Amygdala (tissue), 56 donors: Measurements from ENCODE around the gene UGT2B7.
"Not testable (repeated sequence)": the region's sequence is repeated elsewhere in the genome, so short reads cannot be mapped to it uniquely, and the experiment has no call there.

Experiments used
- DNase-seq, 56 donors: peaks; one replicate each; lab custom pipeline; 2025; lab: John Stamatoyannopoulos, UW

The UGT2B7 gene

DNA sequence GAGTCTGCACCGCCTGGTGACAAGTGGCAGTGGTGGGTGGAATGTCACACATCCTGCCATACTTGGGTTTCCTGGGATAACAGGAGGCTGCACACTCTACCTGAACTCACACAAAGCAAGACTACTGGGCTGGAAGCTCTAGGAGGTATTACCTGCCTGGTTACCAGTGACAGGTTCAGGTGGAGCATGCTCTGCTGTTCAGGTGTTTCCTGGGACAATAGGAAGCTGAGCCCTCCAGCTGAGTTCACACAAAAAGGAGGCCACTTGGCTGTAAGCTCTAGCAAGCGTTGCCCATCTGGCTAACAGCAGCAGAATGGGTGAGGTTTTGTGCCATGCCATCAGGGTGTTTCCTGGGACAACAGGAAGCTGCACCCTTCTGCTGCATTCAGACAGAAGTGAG, 17.4 kb upstream of the UGT2B7 start:
- no peak for DNase-seq

DNA sequence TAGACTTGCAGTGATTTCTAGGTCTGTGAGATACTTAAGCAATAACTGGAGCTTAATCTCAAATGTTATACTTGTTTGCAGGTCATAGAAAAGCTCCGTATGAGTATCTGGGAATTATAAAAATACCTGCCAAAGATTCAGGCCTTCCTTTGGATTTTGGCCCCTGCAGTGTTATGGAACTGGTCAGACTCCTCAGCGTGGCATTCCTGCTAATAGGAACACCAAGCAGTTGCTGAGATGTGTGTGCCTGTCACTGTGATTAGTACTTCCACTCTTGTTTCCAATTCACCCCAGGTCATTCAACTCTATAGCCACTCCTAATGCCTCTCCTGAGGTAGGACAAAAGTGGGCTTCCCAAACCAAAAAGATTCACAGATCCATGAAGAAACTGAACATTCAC, 7.8 kb upstream of the UGT2B7 start:
- DNase-seq, result no peak

DNA sequence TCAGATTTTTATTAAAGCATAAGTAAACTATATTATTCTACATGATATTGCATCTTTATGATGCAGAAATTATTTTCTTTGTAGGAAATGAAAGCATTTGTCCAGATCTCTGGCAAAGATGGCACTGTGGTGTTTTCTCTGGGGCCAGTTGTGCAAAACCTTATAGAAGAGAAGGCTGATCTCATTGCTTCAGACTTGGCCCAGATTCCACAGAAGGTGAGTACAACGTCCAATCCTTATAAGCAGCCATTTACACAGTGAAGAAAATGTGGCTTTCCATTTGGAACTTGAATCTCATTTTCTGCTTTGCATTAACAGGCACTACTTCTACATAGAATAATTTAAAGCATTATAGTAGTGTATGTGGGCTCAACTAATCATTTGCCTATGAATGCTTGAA, 6.9 kb upstream of the UGT2B7 start:
- DNase-seq, result no peak

DNA sequence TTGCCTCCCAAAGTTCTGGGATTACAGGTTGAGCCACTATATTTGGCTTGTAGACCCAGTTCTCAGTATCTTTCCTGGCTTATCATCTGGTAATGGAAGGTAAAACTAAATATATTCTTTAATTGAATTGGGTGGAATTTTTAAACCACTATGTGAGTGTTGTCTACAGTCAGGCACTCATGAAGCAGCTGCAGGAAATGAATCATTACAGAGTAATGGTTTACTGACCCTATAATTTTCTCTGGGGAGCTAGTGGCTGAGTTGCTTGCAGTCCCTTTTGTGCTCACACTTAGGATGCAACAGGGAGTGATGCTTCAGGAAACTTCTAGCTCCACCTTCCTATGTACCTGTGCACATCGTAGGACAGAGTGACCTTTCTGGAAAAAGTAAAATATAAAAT, 4.1 kb upstream of the UGT2B7 start:
- DNase-seq, result no peak

DNA sequence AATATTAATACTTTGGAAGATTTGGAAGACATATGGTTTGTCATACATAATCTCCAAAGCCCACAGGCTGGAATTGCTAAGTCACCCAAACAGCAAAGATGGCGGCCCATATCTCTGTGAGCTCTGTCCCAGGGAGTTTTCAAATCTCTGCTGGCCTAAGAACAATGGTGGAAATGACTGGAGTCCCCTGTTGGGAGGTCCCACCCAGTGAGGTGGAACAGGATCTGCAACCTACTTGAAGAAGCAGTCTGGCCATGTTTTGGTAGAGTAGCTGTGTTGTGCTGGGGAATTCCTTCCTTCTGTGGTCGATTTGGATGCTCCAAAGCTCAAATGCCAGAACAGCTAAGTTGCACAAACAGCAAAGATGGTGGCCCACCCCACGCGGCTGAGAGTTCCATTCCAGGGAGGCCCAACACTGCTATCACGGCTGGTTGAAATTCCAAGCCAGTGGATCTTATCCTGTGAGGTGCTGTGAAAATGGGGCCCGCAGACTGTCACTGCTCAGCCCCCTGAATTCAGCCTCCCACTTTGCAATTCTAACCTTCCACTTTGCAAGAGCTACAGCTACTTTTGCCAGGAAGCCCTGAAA, 3.2 kb upstream of the UGT2B7 start:
- DNase-seq, result no peak

DNA sequence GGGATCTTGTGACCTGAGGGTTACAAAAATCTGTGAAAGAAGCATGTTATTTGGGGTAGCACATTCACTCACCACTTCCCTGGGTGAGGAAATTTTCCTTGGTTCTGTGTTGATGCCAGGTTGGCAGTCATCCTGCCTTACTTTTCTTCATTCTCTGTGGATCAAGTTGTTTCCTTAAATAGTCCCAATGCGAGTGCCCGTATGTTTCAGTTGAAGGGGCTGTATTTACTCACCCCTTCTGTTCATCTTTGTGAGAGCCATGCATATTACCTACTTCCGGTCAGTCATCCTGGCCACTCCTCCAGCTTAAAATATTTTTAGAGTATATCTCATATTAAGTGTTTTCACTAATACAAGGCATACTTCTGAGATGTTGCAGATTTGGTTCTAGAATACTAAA, 2.6 kb upstream of the UGT2B7 start:
- no peak for DNase-seq

DNA sequence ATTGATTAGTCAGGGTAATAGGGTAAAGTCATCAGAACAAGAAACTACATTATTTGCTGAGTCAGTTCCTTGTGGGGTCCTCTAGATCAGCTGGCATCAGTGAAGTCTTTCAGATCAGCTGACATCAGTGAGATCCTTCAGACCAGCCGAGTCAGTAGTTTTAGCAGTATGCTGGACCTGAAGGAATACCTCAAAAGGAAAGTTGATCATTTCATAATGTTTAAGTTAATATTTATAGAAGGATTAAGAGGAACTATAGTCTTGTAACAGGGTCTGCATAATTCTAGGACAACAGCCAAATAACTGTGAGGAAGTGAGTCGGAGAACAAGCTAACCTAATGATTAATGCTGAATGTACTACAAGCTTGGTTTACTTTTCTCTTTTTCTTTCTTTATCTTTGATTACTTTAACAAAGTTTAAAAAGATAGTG, 958 bp upstream of the UGT2B7 start:
- no peak for DNase-seq

DNA sequence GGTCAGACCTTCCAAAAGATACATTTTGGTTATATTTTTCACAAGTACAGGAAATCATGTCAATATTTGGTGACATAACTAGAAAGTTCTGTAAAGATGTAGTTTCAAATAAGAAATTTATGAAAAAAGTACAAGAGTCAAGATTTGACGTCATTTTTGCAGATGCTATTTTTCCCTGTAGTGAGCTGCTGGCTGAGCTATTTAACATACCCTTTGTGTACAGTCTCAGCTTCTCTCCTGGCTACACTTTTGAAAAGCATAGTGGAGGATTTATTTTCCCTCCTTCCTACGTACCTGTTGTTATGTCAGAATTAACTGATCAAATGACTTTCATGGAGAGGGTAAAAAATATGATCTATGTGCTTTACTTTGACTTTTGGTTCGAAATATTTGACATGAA, 536 bp downstream of the UGT2B7 start:
- DNase-seq, result no peak

DNA sequence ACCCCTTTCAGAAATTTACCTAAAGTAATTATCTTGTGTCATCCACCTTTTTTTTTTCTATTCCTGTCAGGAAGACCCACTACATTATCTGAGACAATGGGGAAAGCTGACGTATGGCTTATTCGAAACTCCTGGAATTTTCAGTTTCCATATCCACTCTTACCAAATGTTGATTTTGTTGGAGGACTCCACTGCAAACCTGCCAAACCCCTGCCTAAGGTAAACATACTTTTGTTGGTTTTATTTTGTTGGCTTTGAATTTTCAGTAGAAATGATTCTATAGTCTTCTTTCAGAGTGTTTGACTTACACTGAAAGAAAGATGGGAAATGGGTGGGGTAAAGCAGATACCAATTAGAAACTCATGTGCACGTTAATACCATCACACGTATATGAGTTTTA, 2.2 kb downstream of the UGT2B7 start:
- no peak for DNase-seq

DNA sequence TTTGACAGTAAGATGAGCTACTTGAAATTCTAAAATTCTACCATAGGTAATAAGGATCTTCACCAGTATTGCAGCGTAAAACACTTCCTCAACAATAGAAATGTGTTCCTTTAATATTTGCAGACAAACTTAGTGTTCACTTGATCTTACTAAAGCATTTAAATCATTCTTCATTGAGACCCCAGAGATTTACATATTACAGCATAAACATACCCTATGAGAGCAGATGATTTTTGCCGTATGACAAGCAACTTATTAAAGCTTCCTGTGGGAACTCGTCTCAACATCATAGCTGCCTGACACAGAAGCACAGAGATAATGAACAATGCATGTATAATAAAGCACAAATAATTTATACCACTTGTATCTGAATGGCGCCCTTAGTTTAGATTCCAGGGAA, 3.6 kb downstream of the UGT2B7 start:
- DNase-seq, result no peak

DNA sequence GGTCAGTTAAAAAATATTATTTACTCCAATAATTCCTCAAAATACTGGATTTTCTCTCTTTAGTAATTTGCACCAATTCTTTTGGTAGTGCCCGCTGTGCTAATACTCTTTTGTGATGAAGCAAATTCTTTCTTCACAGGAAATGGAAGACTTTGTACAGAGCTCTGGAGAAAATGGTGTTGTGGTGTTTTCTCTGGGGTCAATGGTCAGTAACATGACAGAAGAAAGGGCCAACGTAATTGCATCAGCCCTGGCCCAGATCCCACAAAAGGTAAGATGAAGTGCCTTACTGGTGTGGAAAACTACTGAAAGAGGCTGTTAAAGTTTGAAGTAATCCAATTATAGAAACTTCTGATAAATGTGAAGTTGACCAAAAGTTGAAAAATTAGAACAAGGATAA, 6.4 kb downstream of the UGT2B7 start:
- not testable (repeated sequence) for DNase-seq

DNA sequence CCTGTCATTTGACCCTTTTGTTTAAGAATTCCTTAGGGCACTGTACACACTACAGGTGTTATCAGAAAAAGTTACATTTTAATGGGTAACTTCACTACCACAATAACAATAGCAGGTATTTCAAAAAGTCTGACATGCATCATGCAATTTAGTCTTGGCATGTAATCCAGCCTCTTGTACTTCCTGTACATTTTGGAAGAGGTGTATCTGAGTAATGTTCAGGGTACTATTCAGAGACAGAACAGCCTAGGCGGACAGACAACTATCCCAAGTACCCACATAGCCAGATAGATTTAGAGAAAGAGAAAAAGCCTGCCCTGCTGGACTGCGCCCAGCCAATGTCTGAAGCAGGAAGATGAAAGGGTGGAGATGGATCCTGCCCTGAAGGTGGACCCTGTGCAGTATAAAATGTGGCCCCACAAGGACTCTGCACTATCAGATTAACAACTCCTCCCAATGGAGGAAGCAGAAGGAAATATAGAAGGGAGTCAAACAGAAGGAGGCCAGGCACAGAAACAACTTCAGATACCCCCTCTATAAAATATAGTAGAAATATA, 8.5 kb downstream of the UGT2B7 start:
- DNase-seq, result no peak

DNA sequence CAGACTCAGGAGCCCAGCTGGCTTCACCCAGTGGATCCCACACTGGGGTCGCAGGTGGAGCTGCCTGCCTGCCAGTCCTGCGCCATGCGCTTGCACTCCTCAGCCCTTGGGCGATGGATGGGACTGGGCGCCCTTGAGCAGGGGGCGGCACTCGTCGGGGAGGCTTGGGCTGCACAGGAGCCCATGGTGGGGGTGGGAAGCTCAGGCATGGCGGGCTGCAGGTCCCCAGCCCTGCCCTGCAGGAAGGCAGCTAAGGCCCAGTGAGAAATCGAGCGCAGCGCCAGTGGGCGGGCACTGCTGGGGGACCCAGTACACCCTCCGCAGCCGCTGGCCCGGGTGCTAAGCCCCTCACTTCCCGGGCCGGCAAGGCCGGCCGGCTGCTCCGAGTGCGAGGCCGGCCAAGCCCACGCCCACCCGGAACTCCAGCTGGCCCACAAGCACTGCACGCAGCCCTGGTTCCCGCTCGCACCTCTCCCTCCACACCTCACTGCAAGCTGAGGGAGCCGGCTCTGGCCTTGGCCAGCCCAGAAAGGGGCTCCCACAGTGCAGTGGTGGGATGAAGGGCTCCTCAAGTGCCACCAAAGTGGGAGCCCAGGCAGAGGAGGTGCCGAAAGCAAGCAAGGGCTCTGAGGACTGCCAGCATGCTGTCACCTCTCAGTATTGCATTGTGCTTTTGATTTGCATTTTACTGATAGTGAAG, 19.0 kb downstream of the UGT2B7 start:
- not testable (repeated sequence) for DNase-seq

DNA sequence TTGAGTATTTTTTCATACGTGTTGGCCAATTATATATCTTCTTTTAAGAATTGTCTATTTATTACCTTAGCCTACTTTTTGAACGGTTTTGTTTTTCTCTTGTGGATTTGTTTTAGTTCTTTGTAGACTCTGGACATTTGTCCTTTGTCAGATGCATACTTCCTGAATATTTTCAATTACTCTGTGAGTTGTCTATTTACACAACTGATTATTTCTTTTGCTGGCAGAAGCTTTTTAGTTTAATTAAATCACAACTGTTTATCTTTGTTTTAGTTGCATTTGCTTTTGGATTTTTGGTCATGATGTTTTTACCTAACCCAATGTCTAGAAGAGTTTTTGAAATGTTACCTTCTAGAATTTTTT, 19.6 kb downstream of the UGT2B7 start:
- DNase-seq, result no peak

DNA sequence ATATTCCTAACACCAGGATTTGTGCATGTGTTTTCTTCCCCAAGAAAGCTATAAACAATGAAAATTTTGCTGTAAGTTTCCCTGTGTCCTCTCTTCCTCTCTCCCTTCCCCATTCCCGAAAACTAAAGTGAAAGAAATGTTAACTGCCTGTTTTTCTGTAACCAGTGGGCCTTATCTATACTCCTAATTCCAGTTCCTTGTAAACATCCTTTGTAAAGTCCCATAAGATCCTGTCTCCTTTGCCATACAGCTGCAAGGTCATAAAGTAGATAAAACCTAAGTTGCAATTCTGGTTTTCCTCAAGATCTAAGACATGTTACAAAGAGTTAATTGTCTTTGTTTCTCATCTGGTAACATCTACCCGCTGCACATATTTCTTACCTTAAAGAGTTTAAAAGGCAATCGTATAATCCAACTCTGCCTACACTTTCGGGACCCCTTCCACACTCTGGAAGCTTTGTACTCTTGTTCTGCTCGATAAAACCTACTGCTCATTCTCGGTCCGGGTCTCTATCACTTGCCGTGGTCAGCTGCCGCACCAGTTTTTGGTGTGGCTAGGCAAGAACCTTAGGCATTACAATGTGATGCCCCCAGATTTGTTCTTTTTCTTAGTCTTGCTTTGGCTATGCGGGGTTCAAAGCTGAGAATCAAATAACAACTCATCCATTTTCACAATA, 20.5 kb downstream of the UGT2B7 start:
- DNase-seq, result no peak

DNA sequence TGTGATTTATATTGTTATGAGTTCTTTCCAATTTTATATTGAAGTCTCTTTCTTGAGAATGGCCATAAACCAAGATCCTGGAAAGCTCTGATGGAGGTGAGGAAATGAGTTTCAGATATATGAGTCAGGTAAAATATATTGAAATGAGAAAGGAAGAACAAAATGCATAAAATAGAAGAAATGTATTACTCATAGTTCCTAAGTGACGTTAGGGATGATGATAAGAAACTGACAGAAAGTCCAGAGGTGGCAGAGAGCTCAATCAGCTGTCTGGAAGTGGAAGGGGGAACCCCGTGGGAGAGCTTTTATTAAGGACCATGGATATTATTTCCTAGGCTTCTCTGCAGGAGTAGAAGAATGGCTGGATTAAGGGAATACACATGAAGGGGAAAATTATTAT, 24.6 kb downstream of the UGT2B7 start:
- no peak for DNase-seq

DNA sequence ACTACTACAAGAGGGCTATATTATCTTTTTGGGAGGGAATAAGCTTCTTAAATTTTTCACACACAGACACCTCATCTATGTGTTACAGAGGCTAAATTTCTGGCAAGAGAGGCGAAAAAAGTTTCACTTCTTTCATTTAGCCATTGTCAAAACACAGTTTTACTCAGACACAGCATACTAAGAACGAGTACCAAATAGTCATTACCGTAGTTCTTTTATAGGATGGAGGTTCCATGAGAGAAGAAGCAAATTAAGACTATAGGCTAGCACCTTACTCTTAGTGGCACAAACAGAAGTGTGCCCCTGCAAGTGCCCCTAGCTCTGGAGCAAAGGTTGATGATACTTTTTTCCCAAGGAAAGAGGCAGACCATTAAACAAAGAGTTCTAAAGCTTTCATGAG, 26.2 kb downstream of the UGT2B7 start:
- DNase-seq, result no peak

DNA sequence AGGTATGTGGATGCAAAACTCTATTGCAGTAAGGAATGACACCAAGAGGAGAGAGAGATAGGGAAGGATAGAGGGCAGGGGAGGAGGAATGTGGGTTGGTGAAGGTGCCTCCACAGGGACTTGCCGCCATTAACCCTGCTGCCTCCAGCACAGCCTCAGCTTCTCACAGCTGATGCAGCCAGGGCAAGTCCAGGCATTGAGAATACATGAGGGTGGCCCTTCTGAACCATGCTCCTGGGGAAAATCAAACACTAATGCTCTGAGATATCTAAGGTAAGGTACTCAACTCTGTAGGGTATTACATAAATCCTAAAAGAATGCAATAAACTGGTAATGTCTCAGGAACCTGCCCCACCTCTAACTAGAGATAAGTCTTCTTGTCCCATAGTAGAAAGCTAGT, 28.7 kb downstream of the UGT2B7 start:
- DNase-seq, result no peak

DNA sequence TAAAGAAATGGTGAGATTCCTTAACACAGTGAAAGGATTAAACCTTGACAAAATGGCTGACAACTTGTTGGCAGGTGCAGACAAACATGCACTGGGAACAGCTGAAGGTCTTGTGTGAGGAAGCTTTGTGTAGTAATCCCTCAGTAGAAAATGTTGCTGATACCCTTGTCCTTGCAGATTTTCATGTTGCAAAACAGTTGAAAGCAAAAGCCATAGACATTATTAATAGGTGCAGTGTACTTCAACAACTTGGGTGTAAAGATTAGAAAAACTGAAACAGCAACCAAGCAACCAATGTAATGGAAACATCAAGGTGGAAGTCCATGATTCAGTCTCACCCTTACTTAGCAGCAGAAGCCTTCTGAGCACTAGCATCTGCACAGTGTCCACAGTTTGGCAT, 29.8 kb downstream of the UGT2B7 start:
- DNase-seq, result no peak

DNA sequence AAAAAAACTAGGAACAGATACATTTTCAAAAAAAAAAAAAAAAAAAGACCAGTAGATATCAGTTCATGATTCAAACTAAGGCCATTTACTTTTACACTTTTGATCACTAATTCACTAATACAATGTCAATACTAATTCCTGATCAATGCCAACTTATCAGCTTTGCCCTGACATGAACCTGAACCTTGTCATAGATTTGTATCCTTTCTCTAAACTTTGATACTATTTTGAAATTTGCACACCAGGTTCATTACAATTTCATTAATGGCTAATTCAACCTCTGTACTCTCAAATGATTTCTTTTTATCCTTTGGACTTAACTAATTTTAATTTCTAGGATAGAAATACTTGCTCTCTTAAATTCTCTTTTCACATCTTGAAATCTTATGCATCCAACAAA, 37.7 kb downstream of the UGT2B7 start:
- DNase-seq, result no peak

DNA sequence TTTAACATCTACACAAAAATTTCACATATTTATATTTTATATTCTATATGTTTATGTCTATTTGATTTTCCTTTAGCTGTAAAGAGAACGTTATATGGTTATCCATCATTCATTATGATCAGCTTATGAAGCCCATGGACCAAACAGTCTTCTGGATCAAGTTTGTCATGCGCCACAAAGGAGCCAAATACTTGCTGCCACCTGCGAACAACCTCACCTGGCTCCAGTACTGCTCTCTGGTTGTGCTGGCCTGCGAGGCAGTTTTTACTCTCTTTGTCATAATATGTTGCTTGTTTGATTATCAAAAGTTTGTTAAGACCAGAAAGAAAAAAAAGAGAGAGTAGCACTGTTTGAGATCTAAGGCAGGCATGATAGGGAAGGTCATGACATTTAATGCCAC, 38.2 kb downstream of the UGT2B7 start:
- DNase-seq, result no peak

DNA sequence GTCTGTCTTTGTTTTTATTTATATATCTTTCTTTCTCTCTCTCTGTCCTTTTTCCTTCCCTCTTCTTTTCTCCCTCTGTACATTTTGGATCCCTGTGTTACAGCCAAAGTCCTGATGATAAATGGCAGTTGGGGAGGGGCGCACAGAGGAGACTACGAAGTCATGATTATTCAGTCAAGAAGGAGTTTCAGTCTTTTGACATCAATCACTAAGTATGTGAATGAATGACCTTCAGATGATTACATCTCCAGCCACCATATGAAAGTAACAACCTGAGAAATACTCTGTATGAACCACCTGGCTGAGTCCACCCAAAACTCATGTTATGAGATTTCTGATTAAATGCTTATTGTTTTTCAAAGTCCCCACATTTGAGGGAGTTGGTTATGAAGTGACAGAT, 45.0 kb downstream of the UGT2B7 start:
- no peak for DNase-seq
